Suppressor macrophage treated with lipopolysaccharide for 1 hour (primary cell): ENCODE measurements around the gene ITM2B.
A peak's percentile ranks its signal among the peaks of the same experiment; 100 is the strongest.

ENCODE experiments used
- DNase-seq, 3 donors: peaks; one replicate each; pipeline ENCODE4 v3.0.0-alpha.2; 2020 to 2022

Gene ITM2B

GRCh38 chr13:48263196-48263595 lies 30.2 kb downstream of the ITM2B start:
- no peak for DNase-seq

- peak in 1 of 3 donors; percentile 26 for DNase-seq
Measured at GRCh38 chr13:48264058-48264457, 31.1 kb downstream of the ITM2B start.

DNA sequence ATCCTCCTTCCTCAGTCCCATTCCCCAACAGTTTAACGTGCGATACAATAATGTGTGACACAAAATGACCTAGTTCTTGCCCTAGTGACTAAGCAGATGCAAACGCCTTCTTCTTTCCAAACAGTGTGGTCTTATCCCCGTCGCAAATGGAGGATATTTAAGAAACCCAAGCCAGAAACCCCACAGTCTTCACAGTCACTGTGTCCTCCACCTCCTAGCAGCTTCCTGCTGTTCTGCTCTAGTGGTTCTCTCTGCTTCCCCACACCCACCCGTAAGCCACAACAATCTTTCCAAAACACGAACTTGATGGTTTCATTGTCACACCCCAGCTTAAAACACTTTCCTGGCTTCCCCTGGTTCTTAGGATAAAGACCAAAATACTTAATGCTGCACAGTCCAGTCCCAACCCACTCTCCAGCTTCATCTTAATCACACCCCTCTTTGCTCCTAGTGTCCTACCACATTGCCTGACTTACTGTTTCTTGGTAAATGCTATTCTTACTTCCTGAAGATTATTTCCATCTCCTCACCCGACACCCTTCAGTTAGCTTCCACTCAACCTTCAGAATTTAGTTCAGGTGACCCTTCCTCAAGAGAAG lies 32.3 kb downstream of the ITM2B start:
- peak; percentile 35 to 38 (median 37) for DNase-seq

GRCh38 chr13:48266150-48266549 lies 33.1 kb downstream of the ITM2B start:
- no peak for DNase-seq

GRCh38 chr13:48266701-48267639 lies 34.0 kb downstream of the ITM2B start:
- DNase-seq = no peak

DNA sequence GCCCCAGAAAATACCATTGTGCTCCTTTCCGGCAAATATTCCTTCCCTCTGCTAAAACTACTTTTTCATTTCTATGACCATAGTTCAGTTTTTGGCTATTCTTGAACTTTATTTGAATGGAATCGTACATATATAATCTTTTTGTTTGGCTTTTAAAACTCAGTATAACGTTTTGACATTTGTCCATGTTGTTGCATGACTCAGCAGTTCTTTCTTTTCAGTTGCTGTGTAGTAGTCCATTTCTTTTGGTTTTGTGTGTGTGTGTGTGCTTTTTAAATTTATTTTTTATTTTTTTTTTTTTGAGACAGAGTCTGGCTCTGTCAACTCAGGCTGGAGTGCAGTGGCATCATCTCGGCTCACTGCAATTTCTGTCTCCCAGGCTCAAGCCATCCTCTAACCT lies 35.0 kb downstream of the ITM2B start:
- no peak for DNase-seq

DNA sequence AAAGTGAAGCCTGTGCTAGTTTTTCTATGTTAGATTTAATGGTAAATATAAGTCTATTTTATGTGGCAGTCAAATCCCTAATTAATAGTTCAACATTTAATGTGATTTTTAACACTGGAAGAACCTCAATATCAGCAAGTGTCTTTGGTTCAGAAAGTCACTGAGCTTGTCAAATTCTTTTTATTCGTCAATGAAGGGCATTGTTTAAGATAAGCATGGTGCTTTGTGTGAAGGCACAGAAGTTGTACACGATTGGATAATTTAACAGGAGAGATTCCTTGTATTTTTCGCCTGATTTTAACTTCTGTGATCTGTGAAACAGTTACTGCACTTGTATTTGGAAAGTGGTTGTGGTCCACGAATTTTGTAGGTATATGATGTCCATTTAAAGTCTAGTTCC lies 40.3 kb downstream of the ITM2B start:
- no peak for DNase-seq

DNA sequence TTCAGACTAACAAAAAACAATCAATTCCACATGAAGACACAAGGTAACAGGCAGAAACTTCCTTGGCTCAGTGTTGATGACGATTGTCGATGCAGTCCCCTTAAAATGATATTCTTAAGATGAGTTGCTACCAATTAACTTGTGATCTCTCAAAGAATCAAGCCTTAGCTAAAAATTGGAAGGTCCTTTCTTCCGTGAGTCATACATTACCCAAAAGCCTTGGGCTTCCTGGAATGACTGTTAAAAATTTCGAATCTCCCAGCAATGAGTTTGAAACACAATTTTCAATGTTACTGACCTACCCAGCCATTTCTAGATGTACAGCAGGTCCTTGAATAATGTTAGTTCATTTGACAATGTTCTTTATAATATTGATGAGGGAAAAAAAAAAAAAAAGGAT lies 42.5 kb downstream of the ITM2B start:
- DNase-seq = peak in 2 of 3 donors; percentile 35 to 40

DNA sequence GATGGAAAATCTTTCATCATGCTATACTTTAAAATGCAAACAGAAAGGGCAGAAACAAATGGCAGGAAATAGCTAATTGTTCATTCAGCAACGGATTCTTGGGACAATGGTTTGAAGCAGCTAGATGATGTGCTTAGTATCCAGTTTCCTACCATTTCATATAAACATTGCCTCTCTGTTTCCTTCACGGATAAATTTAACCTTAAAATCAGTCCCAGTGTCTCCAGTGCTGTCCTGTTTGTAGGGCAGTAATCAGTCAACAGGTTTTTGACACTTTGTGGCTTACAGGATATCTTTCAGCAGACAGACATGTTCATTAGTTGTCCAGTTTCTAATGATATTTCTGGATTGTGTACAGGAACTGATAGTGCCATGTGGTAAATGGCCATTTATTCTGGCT lies 45.8 kb downstream of the ITM2B start:
- no peak for DNase-seq

GRCh38 chr13:48281556-48281955 lies 48.5 kb downstream of the ITM2B start:
- DNase-seq = no peak

DNA sequence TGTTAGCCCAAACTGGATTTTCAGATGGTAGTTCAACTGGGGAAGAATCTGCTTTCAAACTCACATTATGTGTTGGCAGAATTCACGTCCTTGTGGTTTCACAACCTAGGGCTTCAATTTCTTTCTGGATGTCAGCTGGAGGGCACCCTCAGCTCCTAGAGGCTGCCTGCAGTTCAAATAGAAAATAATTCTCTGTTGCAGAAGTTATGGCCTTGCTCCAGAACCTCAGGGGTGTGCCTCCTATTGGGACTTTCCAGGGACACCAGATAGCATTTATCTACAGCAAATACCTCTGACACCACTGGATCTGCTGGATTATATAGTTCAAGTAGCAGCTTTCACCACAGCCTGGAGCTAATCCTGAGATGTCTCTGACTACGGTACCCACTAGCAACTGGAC lies 58.7 kb downstream of the ITM2B start:
- DNase-seq = no peak

DNA sequence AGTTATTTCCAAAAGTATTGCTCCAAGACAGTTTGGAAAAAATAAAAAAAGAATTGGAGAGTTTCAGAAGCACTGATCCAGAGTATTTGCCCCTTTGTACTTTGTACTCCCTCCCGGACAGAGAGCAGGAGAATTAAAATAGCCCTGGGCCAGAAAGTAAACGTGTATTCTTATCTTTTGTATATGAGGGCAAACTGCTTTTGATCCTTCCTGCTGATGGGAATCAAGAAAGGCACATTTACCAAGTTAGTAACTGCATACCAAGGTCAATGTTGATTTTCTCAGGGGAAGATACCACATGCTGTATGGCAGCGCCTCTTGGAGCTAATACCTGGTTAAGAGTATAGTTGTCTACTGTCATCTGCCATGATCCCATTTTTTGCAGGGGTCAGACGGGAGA lies 59.6 kb downstream of the ITM2B start:
- DNase-seq = no peak

DNA sequence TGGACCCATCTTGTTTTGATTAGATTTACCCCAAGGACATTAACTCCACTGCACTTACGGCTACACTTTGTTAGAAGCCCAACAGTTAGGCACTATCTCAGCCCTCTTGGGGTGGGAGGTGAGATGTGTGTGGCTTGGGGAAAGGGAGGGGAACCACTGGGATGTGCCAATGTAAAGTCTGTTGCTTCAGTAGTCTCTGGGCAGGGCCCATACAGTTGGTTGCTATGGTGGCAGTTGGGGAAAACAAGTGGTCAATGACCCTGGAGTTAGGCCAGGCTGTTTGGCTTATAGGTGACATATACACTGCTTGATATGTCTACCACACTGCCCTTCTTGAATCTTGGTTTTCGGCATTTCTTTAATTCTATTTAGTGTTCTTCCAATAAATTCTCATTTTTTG lies 61.6 kb downstream of the ITM2B start:
- no peak for DNase-seq

- no peak for DNase-seq
Measured at GRCh38 chr13:48295271-48295670, 62.3 kb downstream of the ITM2B start.

DNA sequence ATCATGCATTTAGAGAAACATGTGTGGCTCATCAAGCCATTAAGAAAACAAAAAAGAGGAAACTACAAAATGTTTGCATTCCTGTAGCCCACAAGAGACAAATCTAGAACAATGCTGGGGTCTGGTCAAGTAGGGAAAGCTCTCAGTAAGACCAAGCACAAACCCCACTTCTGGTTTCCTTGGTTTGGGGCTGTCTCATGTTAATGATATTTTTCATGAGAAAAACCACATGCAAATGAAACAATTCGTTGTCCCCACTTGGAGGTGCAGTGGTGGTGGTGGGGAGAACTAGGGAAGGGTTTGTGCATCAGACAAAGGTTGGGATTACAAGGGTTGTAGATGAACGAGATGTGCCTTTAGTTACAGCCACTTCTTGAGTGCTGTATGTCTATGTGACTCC lies 63.5 kb downstream of the ITM2B start:
- no peak for DNase-seq

- DNase-seq = no peak
Measured at GRCh38 chr13:48297131-48297786, 64.3 kb downstream of the ITM2B start.

GRCh38 chr13:48299591-48299990 lies 66.6 kb downstream of the ITM2B start:
- DNase-seq = peak; percentile 15 to 41 (median 29)

- DNase-seq = peak; percentile 63 to 70 (median 66)
Measured at GRCh38 chr13:48302871-48303358, 69.9 kb downstream of the ITM2B start.

- peak; percentile 96 to 99 (median 98) for DNase-seq
Measured at GRCh38 chr13:48303359-48304142, 70.5 kb downstream of the ITM2B start, which contains the start of gene RB1. RB1 (plus strand) TSS chr13:48303751; CDS start chr13:48303913, 162 bp downstream.

DNA sequence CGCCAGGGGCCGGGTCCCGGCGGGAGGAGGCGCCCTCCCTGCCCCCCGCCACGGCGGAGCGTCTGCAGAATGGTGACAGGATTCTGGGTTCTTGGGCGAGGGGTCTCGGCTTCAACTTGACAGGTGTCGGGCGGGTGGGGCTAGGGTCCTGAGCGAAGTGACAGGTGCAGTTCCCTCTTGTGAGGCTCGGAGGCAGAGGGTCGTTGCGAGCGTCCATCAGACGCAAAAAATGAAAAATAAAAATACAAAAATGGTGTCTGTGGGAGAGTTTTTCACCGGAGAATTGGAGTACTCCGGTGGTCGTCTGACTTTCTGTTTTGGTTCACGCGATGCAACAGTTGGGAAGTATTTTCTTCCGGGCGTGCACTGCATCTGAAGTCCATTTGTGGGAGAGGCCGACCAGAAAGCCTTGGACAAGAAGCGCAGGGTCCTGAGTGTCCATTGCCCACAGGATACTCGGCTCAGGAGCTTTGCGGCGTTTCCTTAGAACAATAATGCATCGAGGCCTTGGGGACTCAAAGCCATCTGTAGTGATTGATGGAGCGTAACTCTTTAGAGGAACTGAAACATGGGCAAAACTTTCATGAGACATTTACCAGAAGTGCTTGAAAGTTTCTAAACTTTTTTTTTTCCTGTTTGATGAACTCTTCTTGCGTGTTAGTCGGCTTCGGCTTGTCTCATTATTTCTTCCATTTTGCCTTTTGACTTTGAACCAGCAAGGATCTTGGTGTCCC lies 71.3 kb downstream of the ITM2B start:
- DNase-seq = peak; percentile 56 to 91 (median 79)

- no peak for DNase-seq
Measured at GRCh38 chr13:48311223-48311622, 78.2 kb downstream of the ITM2B start.
